ENCODE results near the gene TMEM178A.

Gene TMEM178A

DNA sequence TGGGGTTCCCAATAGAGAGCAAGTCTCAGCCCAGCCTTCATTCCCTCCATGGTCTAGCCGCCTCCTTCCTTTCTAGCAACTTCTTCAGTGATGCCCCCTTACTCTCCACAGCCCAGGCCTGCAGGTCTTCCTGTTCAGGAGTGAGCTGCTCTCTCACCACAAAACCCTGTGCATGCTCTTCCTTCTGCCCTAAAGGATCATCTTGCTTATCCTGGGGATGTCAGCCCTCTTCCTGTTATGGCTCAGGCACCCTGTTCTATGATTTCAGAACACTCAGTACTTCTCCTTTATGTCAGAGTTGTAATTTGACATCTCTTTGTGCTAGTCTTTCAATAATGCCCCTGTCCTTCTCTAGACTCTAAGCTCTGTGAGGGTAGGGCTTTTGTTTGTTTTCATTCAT is 19.4 kb downstream of the TMEM178A start:
- DNase-seq (ENCODE audit: low read depth), result no peak
- TF ChIP-seq, protein P1, sequence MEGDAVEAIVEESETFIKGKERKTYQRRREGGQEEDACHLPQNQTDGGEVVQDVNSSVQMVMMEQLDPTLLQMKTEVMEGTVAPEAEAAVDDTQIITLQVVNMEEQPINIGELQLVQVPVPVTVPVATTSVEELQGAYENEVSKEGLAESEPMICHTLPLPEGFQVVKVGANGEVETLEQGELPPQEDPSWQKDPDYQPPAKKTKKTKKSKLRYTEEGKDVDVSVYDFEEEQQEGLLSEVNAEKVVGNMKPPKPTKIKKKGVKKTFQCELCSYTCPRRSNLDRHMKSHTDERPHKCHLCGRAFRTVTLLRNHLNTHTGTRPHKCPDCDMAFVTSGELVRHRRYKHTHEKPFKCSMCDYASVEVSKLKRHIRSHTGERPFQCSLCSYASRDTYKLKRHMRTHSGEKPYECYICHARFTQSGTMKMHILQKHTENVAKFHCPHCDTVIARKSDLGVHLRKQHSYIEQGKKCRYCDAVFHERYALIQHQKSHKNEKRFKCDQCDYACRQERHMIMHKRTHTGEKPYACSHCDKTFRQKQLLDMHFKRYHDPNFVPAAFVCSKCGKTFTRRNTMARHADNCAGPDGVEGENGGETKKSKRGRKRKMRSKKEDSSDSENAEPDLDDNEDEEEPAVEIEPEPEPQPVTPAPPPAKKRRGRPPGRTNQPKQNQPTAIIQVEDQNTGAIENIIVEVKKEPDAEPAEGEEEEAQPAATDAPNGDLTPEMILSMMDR (conservative IDR thresholded peaks at IDR 0.05; ENCODE audit: low read depth, low read length), result no peak
- no peak overlapping the region for H3K4me3 ChIP-seq (ENCODE audit: low read length)

DNA sequence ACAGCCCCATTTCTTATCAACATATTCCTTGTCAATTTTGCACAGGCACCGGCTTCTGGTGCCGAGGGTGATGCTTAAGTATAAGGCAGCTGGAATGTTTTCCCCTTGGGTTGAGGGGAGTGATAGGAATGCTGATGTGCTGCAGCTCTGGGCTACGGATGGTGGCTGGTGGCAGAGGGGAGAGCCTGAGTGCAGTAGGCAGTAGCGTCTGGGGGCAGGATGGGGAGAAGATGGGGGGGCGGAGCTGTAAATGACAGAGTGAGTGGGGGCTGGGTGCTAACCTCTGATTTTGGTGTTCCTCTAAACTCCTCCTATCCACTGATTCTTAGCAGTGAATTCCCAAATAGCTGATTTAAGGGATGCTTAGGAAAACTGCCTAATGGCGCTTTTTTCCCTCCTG is 20.7 kb downstream of the TMEM178A start:
- no peak overlapping the region for H3K4me3 ChIP-seq (ENCODE audit: low read length)
- TF ChIP-seq, protein P1 (conservative IDR thresholded peaks at IDR 0.05; ENCODE audit: low read depth, low read length), result no peak
- no peak for DNase-seq (ENCODE audit: low read depth)

DNA sequence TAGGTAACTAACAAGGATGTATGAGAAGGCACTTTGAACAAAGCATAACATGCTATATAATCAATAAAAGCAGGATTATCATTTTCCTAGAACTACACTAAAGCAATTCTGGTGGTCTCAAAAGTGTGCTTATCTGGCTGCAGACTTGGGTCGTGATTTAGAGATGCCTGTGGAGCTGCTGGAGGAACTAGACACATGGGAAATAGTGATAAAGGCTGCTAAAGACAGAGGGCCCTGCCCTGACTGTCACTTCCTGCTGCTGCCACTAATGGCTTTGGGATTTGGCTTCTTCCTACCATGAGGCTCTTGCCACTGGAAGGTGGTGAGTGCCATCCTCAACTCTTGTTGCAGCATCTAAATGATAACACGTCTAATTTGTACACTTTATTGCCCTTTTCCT is 22.5 kb downstream of the TMEM178A start:
- TF ChIP-seq, protein P1 (conservative IDR thresholded peaks at IDR 0.05; ENCODE audit: low read depth, low read length), result no peak
- no peak overlapping the region for H3K4me3 ChIP-seq (ENCODE audit: low read length)
- no peak for DNase-seq (ENCODE audit: low read depth)

DNA sequence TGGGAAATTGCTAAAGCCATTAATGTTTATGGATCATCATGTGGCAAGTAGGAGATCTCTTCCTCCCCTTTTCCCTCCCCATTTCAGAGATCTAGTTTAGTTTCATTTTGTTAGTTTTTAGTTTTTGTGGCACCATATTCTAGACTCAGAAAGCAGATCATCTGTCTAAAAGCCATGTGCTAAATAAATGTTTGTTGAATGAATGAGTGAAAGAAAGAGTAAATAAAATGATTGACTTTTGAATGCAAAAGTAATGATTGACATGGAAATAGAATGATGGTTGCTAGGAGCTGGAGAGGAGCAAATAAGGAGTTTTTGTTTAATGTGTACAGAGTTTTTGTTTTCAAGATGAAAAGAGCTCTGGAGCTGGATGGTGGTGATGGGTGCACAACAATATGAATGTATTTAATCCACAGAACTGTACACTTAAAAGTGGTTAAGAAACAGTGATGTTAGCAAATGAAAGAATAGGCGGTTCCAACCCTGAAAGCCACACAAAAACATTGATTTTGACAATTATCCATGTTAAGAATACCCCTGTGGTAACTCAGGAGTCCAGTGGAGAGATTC is 23.6 kb downstream of the TMEM178A start:
- H3K4me3 ChIP-seq (ENCODE audit: low read length), result no peak overlapping the region
- TF ChIP-seq, protein P1 (conservative IDR thresholded peaks at IDR 0.05; ENCODE audit: low read depth, low read length), result no peak
- DNase-seq (ENCODE audit: low read depth), result no peak

DNA sequence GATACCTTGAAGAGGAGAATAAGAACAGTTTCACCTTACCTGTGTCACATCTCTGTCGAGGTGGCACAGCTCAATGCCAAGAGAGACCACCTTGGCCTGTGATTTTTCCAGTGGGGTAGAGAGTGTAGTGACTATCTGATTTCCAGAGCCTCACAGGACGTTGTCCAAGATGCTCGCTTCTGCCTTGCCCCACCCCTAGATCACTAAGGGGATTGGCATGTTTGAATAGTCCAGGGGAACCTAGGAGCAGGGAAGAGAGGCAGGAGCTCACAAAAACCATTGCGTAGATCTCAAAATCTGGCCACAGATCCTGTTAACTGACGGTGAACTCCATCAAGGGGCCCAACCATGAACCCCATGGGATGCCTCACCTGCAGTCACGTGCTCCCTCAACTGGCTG is 24.2 kb downstream of the TMEM178A start:
- DNase-seq (ENCODE audit: low read depth), result no peak
- H3K4me3 ChIP-seq (ENCODE audit: low read length), result no peak overlapping the region
- TF ChIP-seq, protein P1 (conservative IDR thresholded peaks at IDR 0.05; ENCODE audit: low read depth, low read length), result no peak

DNA sequence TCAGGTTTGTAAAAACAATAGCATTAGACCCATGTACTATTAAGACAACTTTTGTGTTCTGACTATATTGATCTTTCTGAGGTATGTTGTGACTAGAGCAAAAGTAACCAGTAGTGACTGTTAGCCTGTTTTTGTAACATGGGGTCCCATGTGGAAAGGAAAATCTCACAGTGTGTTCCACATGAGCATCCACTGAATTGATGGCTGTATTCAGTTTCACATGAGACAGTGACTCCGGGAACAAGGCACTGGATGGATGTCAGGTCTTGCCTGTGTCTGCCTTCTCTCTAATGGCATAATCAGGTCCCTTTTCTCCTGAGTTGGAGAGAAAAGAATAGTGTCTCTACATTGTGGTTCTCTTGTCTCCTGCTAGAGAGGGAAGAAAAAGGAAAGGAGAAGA is 27.5 kb downstream of the TMEM178A start:
- TF ChIP-seq, protein P1 (conservative IDR thresholded peaks at IDR 0.05; ENCODE audit: low read depth, low read length), result no peak
- H3K4me3 ChIP-seq (ENCODE audit: low read length), result no peak overlapping the region

DNA sequence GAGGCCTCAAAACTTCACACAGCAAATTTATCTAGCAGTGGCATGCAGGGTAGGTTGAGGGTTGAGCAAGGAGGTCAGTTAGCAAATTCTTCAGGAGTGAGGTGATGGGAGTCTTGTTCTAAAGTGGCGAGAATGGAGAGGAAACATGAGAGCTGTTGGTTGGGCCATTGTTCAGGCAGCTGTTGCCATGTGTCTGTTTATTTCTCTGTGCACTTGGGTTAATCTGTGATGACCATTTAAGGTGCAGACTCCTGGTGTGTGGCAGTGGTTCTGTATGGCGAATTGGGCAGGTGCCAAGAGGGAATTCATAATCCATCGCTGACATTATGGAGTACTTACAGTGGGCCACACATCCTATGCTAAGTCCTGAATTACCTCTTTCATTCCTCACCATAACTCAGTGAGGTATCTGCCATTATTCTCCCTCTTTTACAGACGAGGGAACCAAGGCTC is 30.4 kb downstream of the TMEM178A start:
- peak; percentile 82 for DNase-seq (ENCODE audit: low read depth)
- H3K4me3 ChIP-seq (ENCODE audit: low read length), result no peak overlapping the region
- TF ChIP-seq, protein P1 (conservative IDR thresholded peaks at IDR 0.05; ENCODE audit: low read depth, low read length), result no peak

More for the DNA sequence above, 27.5 kb downstream of the TMEM178A start:
- DNase-seq (ENCODE audit: low read depth), result no peak

Measured in retinal pigment epithelial cell (primary cell).